NOMO-1 (cell line): ENCODE results near the gene OTOS.

ENCODE experiments used
- DNase-seq, 2 experiments: peaks; one replicate each; lab custom pipeline; 2025; ENCODE audit not compliant: unreplicated experiment in 2 of 2; lab: John Stamatoyannopoulos, UW

OTOS gene

GRCh38 chr2:240140511-240140910 lies at the start of gene OTOS:
OTOS (minus strand) TSS chr2:240140658; CDS start chr2:240140326, 332 bp downstream.
- DNase-seq = no peak

GRCh38 chr2:240189686-240190085 lies 49.2 kb upstream of the OTOS start:
- DNase-seq = no peak

GRCh38 chr2:240187989-240188590 lies 47.6 kb upstream of the OTOS start:
- no peak for DNase-seq

GRCh38 chr2:240186191-240186725 lies 45.8 kb upstream of the OTOS start:
- no peak for DNase-seq

- no peak for DNase-seq
Measured at GRCh38 chr2:240184656-240185055, 44.2 kb upstream of the OTOS start.

- DNase-seq = no peak
Measured at GRCh38 chr2:240183875-240184590, 43.6 kb upstream of the OTOS start.

- DNase-seq = no peak
Measured at GRCh38 chr2:240183006-240183874, 42.8 kb upstream of the OTOS start.

GRCh38 chr2:240182476-240182875 lies 42.0 kb upstream of the OTOS start:
- DNase-seq = no peak

GRCh38 chr2:240182001-240182400 lies 41.5 kb upstream of the OTOS start:
- DNase-seq = no peak

- no peak for DNase-seq
Measured at GRCh38 chr2:240179941-240180666, 39.6 kb upstream of the OTOS start.

- no peak for DNase-seq
Measured at GRCh38 chr2:240179186-240179815, 38.8 kb upstream of the OTOS start.

GRCh38 chr2:240178564-240178963 lies 38.1 kb upstream of the OTOS start:
- DNase-seq = no peak

GRCh38 chr2:240174496-240174895 lies 34.0 kb upstream of the OTOS start:
- DNase-seq = no peak

GRCh38 chr2:240172071-240172895 lies 31.8 kb upstream of the OTOS start:
- DNase-seq = no peak

- DNase-seq = no peak
Measured at GRCh38 chr2:240170883-240171282, 30.4 kb upstream of the OTOS start.

- no peak for DNase-seq
Measured at GRCh38 chr2:240170354-240170735, 29.9 kb upstream of the OTOS start.

GRCh38 chr2:240169486-240170353 lies 29.3 kb upstream of the OTOS start:
- DNase-seq = no peak

- no peak for DNase-seq
Measured at GRCh38 chr2:240168546-240169361, 28.3 kb upstream of the OTOS start.
